GM12875 (cell line): Measurements from ENCODE around the gene TBC1D22B.

Experiments
- H3K4me3 ChIP-seq: one replicate; pipeline ENCODE4 v1.5.1; 2011; ENCODE audit warnings: low read depth, low read length, control low read depth
- CTCF ChIP-seq: IDR thresholded peaks from 2 replicates; pipeline ENCODE4 v1.5.1; 2011; ENCODE audit warnings: low read depth, mild to moderate bottlenecking, control low read depth, inconsistent platforms, low read length, moderate library complexity, borderline replicate concordance; ENCODE audit not compliant: insufficient read depth

Gene TBC1D22B

GRCh38 chr6:37368961-37369320 lies 111.4 kb downstream of the TBC1D22B start:
- no peak overlapping the region for H3K4me3 ChIP-seq
- no peak for TF ChIP-seq CTCF

GRCh38 chr6:37369321-37370201 lies 112.0 kb downstream of the TBC1D22B start:
- TF ChIP-seq CTCF = no peak
- no peak overlapping the region for H3K4me3 ChIP-seq

- no peak for TF ChIP-seq CTCF
- H3K4me3 ChIP-seq = no peak overlapping the region
Observed at GRCh38 chr6:37371154-37372083, 113.8 kb downstream of the TBC1D22B start.

- H3K4me3 ChIP-seq = no peak overlapping the region
- no peak for TF ChIP-seq CTCF
Observed at GRCh38 chr6:37372116-37372515, 114.5 kb downstream of the TBC1D22B start.

- H3K4me3 ChIP-seq = no peak overlapping the region
- no peak for TF ChIP-seq CTCF
Observed at GRCh38 chr6:37373822-37374471, 116.4 kb downstream of the TBC1D22B start.

- no peak for TF ChIP-seq CTCF
- H3K4me3 ChIP-seq = no peak overlapping the region
Observed at GRCh38 chr6:37375376-37375775, 117.8 kb downstream of the TBC1D22B start.
